Gastroesophageal sphincter (tissue), 3 donors: Measurements from ENCODE around the gene RGCC.

ENCODE experiments used
- EP300 ChIP-seq: sonication (generic); formaldehyde crosslinking; IDR thresholded peaks from one replicate; pipeline ENCODE4 v1.6.1; 2017; ENCODE audit warnings: antibody characterized with exemption, mild to moderate bottlenecking
- POLR2A ChIP-seq, 2 donors: fragments of 450-650 bp; IDR thresholded peaks; one replicate each; pipeline ENCODE4 v1.6.1; 2017; ENCODE audit warnings: antibody characterized with exemption in 2 of 2, mild to moderate bottlenecking in 2 of 2, moderate library complexity in 1 of 2
- POLR2AphosphoS5 ChIP-seq: sonication (generic); formaldehyde crosslinking; IDR thresholded peaks from one replicate; pipeline ENCODE4 v1.6.1; 2017; ENCODE audit warnings: antibody characterized with exemption
- TF ChIP-seq, protein P1 (sequence below), 4 experiments: fragments of 200-600 bp in 2 of 4; fragments of 450-650 bp in 2 of 4; sonication (generic) in 1 of 4; IDR thresholded peaks; one replicate each; pipeline ENCODE4 v1.5.1; 2017 to 2019; ENCODE audit warnings: antibody characterized with exemption in 4 of 4, mild to moderate bottlenecking in 2 of 4, moderate library complexity in 2 of 4

DNA sequence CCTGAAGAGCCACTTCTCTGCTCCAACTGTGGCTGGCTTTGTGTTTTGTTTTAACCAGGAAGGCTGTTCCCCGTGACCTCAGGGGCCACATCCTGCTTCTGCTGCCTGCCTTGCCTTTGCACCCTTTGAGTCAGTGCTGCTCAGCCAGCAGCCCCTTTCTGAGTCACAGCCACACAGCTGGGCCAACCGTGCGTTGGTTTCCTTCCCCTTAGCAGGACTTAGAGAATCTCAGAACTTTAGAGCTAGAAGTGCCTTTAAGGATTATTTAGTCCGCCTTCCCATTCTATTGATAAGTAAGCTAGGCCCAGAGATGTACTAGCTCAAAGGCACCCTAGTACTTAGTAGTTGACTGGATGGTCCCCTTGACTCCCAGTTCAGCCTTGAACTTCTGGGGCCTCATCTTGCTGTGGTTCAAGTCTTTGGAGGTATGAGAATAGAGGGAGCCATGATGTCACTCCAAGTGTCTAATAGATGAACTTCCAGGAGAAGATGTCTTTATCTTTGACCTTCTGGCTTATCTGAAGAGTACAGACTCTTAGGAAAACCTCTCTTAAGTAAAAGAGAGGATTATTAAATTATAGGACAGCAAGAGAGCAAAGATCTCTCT lies 8.0 kb downstream of the RGCC start:
- TF ChIP-seq, protein P1, sequence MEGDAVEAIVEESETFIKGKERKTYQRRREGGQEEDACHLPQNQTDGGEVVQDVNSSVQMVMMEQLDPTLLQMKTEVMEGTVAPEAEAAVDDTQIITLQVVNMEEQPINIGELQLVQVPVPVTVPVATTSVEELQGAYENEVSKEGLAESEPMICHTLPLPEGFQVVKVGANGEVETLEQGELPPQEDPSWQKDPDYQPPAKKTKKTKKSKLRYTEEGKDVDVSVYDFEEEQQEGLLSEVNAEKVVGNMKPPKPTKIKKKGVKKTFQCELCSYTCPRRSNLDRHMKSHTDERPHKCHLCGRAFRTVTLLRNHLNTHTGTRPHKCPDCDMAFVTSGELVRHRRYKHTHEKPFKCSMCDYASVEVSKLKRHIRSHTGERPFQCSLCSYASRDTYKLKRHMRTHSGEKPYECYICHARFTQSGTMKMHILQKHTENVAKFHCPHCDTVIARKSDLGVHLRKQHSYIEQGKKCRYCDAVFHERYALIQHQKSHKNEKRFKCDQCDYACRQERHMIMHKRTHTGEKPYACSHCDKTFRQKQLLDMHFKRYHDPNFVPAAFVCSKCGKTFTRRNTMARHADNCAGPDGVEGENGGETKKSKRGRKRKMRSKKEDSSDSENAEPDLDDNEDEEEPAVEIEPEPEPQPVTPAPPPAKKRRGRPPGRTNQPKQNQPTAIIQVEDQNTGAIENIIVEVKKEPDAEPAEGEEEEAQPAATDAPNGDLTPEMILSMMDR (IDR thresholded peaks at IDR 0.05) = no peak
- TF ChIP-seq EP300 (no peak), POLR2A (IDR thresholded peaks at IDR 0.05) (no peak), POLR2AphosphoS5 (no peak)
